ENCODE measurements around the gene ALDH9A1. TPM values are rescaled to one million over a fixed set of nuclear protein-coding genes. Genes with fewer than 3 reads are reported as not detected.
"Not testable (repeated sequence)": the region's sequence is repeated elsewhere in the genome, so short reads cannot be mapped to it uniquely, and the experiment has no call there.

ALDH9A1 gene
- total RNA-seq, 1 donor from 2014 or later, result 63.2 TPM

- Histone ChIP-seq H3K4me1 (peaks cover 22% of the 10 kb centered on the region), H3K4me3 (no peak overlapping the region), H3K27ac (replicated peaks) (no peak overlapping the region), H3K27me3 (ENCODE audit: low read depth) (no peaks in the 10 kb centered on the region), H3K36me3 (peaks cover 51% of the 10 kb centered on the region), H3K9me3 (replicated peaks) (no peaks in the 10 kb centered on the region)
- intact Hi-C loops (cut with micrococcal nuclease), result no loop called here
- peak; percentile 8 for TF ChIP-seq CTCF (IDR thresholded peaks at IDR 0.05; ENCODE audit: borderline replicate concordance)
- no peak for DNase-seq
Observed at GRCh38 chr1:165686121-165686970, 12.0 kb downstream of the ALDH9A1 start.

GRCh38 chr1:165683848-165684485 is 14.4 kb downstream of the ALDH9A1 start:
- H3K4me3 ChIP-seq, result no peak overlapping the region
- no peaks in the 10 kb centered on the region for H3K9me3 ChIP-seq (replicated peaks)
- H3K27ac ChIP-seq (replicated peaks), result no peak overlapping the region
- intact Hi-C loops (cut with micrococcal nuclease), result no loop called here
- no peak for DNase-seq
- H3K36me3 ChIP-seq, result peaks cover 54% of the 10 kb centered on the region
- H3K27me3 ChIP-seq (ENCODE audit: low read depth), result no peaks in the 10 kb centered on the region
- no peak for TF ChIP-seq CTCF (IDR thresholded peaks at IDR 0.05; ENCODE audit: borderline replicate concordance)
- peaks cover 22% of the 10 kb centered on the region for H3K4me1 ChIP-seq

GRCh38 chr1:165680773-165681172 is 17.6 kb downstream of the ALDH9A1 start:
- Histone ChIP-seq H3K4me1 (peaks cover 18% of the 10 kb centered on the region), H3K36me3 (peaks cover 74% of the 10 kb centered on the region)
- DNase-seq; H3K4me3 ChIP-seq; H3K27ac ChIP-seq (replicated peaks); H3K27me3 ChIP-seq (ENCODE audit: low read depth); intact Hi-C loops (cut with micrococcal nuclease); H3K9me3 ChIP-seq (replicated peaks): not testable (repeated sequence)

- H3K4me3 ChIP-seq, result no peak overlapping the region
- DNase-seq, result no peak
- peaks cover 14% of the 10 kb centered on the region for H3K4me1 ChIP-seq
- H3K9me3 ChIP-seq (replicated peaks), result no peaks in the 10 kb centered on the region
- no peak for TF ChIP-seq CTCF (IDR thresholded peaks at IDR 0.05; ENCODE audit: borderline replicate concordance)
- peaks cover 75% of the 10 kb centered on the region for H3K36me3 ChIP-seq
- intact Hi-C loops (cut with micrococcal nuclease), result no loop called here
- no peak overlapping the region for H3K27ac ChIP-seq (replicated peaks)
- H3K27me3 ChIP-seq (ENCODE audit: low read depth), result no peaks in the 10 kb centered on the region
Observed at GRCh38 chr1:165680303-165680702, 18.1 kb downstream of the ALDH9A1 start.

- no peak for TF ChIP-seq CTCF (IDR thresholded peaks at IDR 0.05; ENCODE audit: borderline replicate concordance)
- peaks cover 7% of the 10 kb centered on the region for H3K4me1 ChIP-seq
- H3K36me3 ChIP-seq, result peaks cover 82% of the 10 kb centered on the region
- no peak for DNase-seq
- H3K27ac ChIP-seq (replicated peaks), result no peak overlapping the region
- H3K4me3 ChIP-seq, result no peak overlapping the region
- intact Hi-C loops (cut with micrococcal nuclease), result no loop called here
- H3K27me3 ChIP-seq (ENCODE audit: low read depth), result no peaks in the 10 kb centered on the region
- no peaks in the 10 kb centered on the region for H3K9me3 ChIP-seq (replicated peaks)
Observed at GRCh38 chr1:165679282-165680036, 18.9 kb downstream of the ALDH9A1 start.

Measured in left ventricle myocardium inferior (tissue), 1 donor.